ENCODE data around the gene ELP6.
"Not testable (repeated sequence)": the region's sequence is repeated elsewhere in the genome, so short reads cannot be mapped to it uniquely, and the experiment has no call there.

ELP6 gene

GRCh38 chr3:47464588-47464987, 48.9 kb downstream of the ELP6 start:
- DNase-seq = no peak

- not testable (repeated sequence) for DNase-seq
Observed at GRCh38 chr3:47459534-47460085, 53.9 kb downstream of the ELP6 start.

GRCh38 chr3:47456984-47457383, 56.5 kb downstream of the ELP6 start:
- DNase-seq = no peak

- no peak for DNase-seq
Observed at GRCh38 chr3:47455806-47456452, 57.6 kb downstream of the ELP6 start.

- DNase-seq = no peak
Observed at GRCh38 chr3:47452453-47453215, 60.9 kb downstream of the ELP6 start.

Data from hypothalamus (tissue), 51 donors.